B cell (primary cell): ENCODE results near the gene RPS14.

ENCODE experiments used
- CTCF ChIP-seq: fragments of 200-600 bp; IDR thresholded peaks from one replicate; pipeline ENCODE4 v1.8.0; 2022; ENCODE audit warnings: antibody characterized with exemption, mild to moderate bottlenecking
- EZH2 ChIP-seq: IDR thresholded peaks from 2 replicates; pipeline ENCODE4 v1.6.1; 2012; ENCODE audit warnings: borderline replicate concordance, low read depth, mild to moderate bottlenecking, moderate library complexity, low read length; ENCODE audit not compliant: insufficient read depth, poor library complexity, severe bottlenecking

GRCh38 chr5:150429410-150429873 is 20.1 kb downstream of the RPS14 start:
- TF ChIP-seq CTCF (no peak), EZH2 (no peak)
